ENCODE results near the gene CD40.
"Not testable (repeated sequence)": the region's sequence is repeated elsewhere in the genome, so short reads cannot be mapped to it uniquely, and the experiment has no call there.

Gene CD40

DNA sequence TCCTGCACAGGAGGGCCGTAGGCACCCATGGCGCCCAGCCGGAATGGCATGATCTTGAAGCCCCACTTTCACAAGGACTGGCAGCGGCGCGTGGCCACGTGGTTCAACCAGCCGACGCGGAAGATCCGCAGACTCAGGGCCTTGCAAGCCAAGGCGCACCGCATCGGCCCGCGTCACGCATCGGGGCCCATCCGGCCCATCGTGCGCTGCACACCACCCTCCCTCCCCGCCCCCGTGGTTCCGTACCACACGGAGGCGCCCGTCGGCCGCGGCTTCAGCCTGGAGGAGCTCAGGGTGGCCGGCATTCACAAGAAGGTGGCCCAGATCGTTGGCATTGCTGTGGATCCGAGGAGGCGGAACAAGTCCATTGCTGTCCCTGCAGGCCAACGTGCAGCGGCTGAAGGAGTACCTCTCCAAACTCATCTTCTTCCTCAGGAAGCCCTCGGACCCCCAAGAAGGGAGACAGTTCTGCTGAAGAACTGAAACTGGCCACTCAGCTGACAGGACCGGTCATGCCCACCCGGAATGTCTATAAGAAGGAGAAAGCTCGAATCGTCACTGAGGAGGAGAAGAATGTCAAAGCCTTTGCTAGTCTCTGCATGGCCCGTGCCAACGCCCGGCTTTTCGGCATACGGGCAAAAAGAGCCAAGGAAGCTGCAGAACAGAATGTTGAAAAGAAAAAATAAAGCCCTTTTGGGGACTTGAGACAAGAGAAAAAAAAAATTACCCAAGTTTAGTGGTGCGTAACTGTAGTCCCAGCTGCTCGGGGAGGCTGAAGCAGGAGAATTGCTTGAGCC, 18.4 kb upstream of the CD40 start:
- no peak for DNase-seq

DNA sequence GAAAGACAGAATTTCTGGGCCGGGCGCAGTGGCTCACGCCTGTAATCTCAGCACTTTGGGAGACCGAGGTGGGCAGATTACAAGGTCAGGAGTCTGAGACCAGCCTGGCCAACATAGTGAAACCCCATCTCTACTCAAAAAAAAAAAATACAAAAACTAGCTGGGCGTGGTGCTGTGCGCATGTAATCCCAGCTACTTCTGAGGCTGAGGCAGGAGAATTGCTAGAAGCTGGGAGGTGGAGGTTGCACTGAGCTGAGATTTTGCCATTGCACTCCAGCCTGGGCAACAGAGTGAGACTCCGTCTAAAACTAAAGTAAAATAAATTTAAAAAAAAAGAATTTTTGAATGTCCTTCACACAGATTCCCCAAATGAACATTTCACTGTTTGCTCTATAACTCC, 17.7 kb upstream of the CD40 start:
- not testable (repeated sequence) for DNase-seq

DNA sequence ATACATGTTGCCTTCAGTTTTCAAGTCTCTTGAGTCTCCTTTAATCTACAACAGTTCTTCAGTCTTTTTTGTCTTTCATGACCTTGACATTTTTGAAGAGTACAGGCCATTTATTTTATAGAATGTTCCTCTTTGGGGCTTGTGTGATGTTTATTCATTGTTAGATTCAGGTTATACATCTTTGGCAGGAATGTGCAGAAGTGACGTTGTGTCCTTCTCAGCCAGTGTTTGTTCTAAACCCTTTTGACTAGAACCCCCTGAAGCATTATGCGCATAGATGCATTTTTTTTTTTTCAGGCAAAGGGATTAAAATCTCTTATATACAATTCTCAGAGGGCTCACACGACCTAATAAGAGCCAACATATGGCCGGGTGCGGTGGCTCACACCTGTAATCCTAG, 17.1 kb upstream of the CD40 start:
- no peak for DNase-seq

DNA sequence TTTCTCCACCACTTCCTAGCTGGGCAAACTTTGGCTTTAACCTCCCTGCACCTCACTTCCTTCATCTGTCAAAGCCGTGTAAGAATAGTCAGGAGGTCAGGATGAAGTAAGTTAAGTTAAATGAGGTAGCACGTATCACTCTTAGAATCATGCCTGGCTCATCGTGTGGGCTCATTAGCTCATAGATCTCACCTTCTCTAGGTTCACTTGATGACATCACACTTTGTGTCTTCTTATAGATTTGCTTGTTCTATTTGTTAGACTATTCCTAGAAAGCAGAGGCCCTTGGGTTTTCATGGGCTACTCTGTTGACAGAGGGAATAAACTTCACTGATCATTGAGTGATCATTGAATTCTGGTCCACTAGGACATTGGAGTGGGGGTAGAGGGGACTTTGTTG, 16.2 kb upstream of the CD40 start:
- DNase-seq = no peak

DNA sequence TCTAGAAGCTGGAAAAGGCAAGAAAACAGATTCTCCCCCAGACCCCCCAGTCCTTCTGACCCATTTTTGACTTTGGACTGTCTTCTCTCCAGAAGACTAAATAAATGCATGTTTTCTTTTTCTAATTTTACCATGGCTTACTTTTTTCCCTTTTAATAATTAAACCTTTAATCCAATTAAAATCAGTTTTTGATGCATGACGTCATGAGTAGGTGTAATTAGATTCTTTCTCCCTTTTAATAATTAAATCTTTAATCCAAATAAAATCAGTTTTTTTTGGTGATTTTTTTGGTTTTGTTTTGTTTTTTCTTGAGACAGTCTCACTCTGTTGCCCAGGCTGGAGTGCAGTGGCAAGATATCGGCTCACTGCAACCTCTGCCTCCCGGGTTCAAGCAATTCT, 15.2 kb upstream of the CD40 start:
- no peak for DNase-seq

DNA sequence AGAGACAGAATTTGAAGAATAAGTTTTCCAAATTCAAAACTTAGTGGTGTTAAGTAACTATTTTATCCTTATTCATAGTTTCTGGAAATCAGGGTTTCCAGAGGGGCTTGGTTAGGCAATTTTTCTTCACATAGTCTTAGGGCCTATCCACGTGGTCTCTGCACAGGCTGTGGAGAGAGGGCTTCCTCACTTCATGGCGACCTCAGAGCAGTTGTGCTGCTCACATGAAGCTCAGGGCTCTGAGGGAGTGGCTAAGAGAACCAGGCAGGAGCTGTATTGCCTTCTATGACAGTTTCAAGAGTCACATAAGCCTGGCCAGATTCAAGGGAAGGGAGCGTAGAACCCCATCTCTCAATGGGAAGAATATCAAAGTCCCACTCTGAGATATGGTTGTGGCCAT, 13.9 kb upstream of the CD40 start:
- no peak for DNase-seq

DNA sequence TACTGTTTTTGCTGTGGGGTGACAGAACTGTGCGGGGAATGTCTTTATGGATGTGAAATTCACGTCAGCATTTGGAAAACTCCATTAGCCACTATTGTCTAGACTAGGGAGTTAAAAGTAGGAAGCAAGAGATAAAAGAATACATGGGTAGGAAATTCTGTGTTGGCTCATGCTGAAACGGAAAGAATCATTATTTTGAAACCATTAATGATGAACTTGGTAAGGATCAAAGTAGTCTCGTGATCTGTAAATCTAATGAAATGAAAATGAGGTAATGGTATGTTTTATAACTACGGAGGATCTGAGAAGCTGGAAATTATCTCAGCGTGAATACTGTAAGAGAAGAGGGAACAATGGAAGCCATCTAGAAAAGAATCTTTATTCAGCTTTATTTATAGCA, 11.1 kb upstream of the CD40 start:
- no peak for DNase-seq

DNA sequence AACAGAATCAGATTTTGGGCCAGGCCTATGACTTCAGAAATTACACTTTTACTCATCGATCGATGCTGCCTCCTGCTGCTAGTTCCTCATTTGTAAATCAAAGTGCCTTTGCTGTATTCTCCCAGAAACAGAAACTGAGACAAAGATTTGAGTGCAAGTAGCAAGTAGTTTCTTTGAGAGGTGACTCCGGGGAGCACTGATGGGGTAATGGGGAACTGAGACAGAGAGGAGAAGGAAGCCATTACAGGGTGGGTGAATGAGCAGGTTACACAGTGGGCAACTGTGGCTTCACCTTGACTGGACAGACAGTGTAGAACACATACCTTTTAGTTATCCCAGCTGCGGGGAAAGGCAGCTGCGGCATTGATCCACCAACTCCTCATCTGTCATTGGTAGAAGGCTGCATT, 9.7 kb upstream of the CD40 start:
- DNase-seq = no peak

DNA sequence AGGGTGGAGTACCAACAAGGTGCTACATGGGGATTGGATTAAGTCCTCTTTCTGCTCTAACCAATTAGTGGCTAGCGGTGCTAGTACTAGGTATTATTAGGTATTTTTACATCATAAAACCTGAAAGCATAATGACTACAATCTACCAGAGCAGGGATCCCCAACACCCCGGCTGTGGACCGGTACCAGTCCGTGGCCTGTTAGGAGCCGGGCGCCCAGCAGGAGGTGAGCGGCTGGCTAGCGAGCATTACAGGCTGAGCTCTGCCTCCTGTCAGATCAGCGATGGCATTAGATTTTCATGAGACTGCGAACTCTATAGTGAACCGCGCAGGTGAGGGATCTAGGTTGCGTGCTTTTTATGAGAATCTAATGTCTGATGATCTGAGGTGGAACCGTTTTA, 9.1 kb upstream of the CD40 start:
- no peak for DNase-seq

DNA sequence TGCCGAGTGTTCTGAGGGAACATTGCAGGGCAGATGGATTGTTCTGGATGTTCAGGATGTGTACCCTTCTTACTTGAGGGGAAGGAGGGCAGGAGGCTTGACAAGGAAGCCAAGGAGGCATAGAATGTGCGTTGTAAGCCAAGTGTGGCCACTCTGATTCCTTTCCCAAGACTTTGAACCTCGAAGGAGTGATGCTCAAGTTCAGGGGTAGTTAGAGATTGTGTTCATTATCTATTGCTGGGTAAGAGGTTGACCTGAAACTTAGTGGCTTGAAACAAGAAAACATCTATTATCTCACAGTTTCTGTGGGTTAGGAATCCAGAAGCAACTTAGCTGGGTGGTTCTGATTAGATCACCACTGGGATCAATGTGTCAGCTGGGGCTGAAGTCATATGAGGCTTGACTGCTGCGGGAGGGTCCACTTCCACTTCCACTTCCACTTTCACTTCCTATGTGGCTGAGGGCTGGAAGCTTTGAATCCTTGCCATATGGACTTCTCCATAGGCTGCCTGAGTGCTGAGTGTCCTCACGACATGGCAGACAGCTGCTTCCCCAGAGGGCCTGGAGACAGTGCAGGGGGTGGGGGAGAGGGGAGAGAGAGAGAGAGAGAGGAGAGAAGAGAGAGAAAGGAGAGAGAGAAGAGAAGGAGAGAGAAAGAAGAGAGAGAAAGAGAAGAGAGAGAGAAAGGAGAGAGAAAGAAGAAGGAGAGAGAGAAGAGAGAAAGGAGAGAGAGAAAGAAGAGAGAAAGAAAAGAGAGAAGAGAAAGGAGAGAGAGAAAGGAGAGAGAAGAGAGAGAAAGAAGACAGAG, 6.9 kb upstream of the CD40 start:
- no peak for DNase-seq

DNA sequence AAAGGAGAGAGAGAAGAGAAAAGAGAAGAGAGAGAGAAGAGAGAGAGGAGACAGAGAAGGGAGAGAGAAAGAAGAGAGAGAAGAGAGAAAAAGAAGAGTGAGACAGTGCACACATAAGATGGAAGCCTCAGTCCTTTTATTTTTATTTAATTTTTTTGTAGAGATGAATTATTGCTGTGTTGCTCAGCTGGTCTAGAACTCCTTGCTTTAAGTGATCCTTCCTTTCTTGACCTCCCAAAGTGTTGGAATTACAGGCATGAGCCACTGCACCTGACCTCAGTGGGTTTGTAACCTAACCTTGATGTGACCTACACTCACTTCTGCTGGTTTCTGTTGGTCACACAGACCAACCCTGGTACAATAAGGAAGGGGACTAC, 6.3 kb upstream of the CD40 start:
- DNase-seq = no peak

DNA sequence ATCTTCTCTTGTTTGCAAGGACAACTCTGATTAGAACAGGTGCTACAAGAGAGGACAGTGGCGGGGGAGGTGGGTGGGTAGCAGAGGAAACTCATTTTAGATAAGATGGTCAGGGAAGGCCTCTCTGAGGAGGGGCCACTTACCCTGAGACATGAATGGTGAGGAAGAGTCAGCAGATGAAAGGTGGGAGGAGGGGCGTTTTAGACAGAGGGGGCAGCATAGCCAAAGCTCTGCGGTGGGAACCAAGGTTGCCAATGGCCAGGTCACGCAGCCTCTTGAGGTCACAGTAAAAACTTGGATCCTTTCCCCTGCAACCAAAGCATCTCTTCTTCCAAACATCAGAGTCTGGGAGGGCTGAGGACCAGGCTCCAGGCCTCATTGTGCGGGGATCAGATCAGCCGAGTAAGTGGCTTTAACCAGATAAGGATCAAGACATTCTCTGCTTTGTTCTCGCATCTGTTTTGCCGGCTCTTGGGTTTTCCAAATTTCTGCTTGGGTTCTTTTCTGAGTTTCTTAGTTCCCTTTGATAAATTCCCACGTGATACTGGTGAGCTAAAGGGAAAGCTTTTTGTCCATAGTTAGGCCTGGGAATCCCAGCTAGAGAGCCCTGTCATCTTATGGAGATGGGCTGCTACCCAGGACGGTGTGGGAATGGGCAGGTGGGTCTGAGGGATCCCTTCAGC, 5.5 kb upstream of the CD40 start:
- DNase-seq = no peak

DNA sequence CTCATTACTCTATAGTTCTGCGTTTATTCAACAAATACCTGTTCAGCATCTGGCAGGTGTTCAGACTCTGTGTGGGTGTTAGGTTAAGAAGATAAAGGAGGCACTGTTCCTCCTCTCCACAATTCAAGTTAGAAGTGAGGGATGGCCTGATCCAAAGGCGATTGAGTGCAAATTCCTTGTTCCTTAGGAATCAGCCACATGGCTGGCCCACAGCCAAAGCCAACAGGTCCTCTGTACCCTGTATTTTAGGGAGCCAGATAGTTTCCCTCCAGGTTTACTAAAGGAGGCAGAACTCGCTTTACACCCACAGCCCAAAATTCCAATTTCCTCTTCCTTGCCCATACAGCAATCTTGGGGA, 5.0 kb upstream of the CD40 start:
- no peak for DNase-seq

DNA sequence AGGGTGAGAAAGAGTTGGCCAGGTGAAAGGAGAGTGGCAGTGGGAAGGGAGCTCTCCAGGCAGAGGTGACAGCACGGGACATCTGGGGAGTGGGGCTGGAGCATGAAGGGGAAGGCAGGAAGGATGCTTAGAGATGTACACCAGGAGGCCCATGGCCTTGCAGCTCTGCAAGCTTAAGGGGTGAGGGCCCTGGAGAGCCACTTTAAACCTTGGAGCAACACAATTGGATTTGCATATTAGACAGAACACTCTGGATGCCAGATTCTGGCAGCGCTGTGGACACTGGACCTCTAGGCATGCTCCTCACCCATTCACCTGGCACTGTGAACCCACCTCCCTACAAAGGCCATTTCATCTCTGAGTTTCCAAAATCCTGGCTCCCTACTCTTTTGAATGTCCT, 3.7 kb upstream of the CD40 start:
- DNase-seq = no peak

DNA sequence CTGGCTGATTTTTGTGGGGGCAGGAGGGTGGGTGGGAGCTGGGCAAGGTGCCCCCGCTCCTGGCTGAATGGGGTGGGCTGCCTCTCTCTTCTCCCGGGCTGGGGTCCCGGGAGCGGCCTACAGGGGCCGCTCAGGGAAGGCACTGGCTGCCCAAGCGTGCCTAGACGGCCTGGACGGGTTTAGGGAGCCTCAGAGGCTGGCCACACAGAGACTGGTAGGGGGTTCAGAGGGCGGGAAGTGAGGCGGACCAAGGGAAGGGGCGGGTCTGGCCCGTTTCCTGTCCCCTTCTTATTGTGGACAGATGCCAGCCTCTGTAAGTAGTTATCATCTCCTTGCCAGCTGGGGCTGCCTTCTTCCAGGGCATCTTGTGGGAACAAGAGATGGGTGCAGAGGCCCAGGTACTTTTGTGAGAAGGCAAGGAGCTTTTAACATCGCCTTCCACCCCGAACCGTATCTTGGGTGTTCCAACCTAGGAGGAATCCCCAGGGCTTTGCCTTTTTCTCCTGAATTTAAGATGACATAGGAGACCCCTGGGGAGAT, 437 bp downstream of the CD40 start:
- no peak for DNase-seq

DNA sequence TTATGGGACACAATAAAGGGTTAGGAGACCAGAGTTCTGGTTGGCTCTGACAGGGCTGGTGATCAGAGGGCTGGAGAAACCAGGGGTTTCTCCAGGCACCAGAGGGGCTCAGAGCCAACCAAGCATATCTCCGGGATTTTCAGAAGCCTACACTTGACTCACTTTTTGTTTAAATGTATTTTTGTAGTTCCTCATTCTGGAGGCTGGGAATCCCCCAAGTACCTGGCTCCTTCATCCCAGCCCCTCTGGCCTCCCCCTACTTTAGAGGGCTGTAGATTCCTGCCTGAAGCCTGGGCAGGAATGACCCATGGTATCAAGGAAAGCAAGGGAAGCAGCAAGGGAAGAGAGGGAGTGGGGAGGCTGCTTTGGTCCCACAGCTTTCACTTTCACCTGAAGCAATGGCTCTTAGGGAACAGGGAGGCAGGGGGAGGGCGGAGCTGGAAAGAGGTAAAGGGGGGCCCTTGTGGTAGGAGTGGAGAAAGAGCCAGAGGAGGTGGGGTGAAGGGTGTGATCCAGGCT, 973 bp downstream of the CD40 start:
- DNase-seq = no peak

DNA sequence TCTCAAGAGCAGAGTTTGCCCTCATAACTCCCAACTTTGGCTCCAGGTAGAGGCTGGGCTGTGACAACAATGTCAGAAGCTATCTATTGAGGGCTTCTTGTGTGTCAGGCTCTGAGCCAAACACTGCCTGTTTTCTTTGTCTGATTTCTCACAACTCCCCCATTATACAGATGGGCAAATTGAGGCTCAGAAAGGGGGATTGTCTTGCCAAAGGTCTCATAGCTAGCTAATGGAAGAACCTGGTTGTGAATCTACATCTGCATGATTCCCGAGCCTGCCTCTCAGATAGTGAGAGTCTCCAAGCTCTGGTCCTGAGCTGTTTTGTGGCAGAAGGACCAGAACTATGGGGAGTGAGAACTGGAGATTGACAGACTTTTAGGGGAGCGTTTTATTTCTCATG, 1.4 kb downstream of the CD40 start:
- DNase-seq = no peak

DNA sequence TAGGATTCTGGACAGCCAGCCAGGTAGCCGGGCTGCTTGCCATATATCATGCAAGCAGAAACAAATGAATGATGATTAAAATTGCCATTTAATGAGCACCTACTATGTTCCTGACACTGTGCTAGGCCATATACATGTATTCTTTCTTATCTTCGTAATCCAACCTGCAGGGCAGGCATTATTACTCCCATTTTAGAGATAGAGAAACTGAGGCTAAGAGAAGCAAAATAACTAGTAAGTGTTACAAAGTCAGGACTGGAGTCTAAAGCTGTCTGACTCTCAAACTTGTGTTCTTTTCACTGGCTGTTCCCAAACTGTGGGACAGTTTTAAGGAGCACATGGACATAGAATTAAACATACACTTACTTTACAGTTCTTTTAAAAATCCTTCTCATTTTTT, 2.0 kb downstream of the CD40 start:
- no peak for DNase-seq

DNA sequence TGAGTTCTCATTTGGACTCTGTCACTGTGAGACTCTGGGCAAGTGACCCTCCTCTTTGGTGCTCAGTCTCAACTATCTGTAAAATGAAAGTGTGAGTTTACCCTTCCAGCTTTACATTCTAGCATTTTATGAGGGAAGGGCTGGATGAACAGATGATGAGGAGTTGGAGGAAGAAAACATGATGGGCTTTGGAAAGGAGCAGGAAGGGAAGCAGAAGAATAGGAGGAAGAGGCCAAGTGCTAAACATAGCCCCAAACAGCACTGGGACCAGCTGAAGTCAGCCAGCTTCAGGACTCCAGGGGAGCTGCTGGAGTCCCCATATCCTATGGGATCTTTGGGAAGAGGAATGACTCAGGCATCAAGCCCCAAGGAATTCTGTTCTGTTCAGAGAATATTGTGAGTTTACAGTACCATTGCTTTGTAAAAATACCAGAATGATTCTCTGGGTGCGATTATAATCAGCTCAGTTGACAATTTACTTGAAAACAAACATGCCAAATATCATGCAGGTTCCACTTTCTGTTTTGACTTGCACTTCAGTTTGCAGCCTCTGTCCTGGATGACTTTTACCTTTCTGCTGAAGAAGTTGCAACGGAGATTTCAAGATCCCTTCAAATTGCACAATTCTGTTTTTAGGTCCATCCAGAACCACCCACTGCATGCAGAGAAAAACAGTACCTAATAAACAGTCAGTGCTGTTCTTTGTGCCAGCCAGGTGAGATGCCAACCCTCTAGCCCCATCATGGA, 3.2 kb downstream of the CD40 start:
- no peak for DNase-seq

DNA sequence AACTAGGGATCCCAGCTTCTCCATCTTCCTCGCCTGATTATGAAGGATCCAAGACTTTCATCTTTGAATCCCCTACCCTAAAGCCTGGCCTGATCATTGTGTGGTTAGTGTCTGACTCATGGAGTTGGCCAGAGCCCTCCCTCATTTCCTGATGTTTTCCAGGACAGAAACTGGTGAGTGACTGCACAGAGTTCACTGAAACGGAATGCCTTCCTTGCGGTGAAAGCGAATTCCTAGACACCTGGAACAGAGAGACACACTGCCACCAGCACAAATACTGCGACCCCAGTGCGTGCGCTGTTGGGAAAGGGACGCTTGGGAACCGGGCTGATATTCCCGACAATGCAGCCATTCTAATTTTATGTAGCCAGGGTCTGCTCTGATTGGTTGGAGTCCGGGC, 4.0 kb downstream of the CD40 start:
- DNase-seq = no peak

DNA sequence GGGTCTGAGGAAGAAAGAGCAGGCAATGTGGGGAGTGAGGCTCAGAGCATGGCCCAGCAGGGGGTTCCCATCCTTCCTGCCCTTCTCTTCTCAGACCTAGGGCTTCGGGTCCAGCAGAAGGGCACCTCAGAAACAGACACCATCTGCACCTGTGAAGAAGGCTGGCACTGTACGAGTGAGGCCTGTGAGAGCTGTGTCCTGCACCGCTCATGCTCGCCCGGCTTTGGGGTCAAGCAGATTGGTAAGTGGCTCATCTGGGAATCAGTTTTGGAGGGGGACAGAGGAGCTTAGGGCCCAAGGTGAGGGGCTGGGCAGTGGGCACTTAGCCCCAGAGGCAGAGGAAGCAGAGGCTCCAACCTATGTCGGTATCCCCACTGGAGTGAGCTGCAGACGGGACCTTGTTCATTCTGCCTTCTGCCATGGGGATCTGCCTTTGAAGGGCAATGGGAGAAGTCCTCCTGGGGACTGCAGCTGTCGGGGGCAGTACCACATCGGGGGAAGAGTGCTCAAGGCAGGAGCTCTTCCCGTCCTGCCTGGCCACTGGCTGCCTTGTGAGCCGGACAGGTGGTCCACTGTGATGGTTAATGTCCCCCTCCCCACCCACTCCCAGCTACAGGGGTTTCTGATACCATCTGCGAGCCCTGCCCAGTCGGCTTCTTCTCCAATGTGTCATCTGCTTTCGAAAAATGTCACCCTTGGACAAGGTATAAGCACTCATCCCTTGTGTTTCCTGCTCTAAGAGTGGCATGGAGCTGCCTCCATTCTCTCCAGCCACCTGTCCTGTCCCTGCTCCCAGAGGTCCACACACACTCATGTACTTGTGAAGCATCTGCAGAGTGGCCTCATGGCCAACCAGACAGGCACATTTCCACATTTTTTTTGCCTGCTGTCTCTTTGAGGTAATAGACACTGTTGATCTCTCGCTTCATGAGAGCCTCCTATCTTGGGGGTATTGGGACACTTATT, 4.7 kb downstream of the CD40 start:
- no peak for DNase-seq

Measured in activated CD4-positive, alpha-beta T cell treated with anti-CD3 and anti-CD28 coated beads for 4 hours (primary cell).